AG04450 (cell line): ENCODE measurements around the gene STKLD1. TPM values are rescaled to one million over a fixed set of nuclear protein-coding genes. Genes with fewer than 3 reads are reported as not detected.
A peak's percentile ranks its signal among the peaks of the same experiment; 100 is the strongest.
"Not testable (repeated sequence)": the region's sequence is repeated elsewhere in the genome, so short reads cannot be mapped to it uniquely, and the experiment has no call there.

ENCODE experiments used
- CTCF ChIA-PET: fragments of 300-600, 350-600 bp; formaldehyde crosslinking; extraction: SDS; loops from one replicate; lab custom pipeline; 2022; ENCODE audit warnings: antibody characterized with exemption, inconsistent platforms; lab: Charles Lee
- POLR2A ChIA-PET: fragments of 350-600 bp; formaldehyde crosslinking; extraction: SDS; loops from one replicate; lab custom pipeline; 2021; ENCODE audit warnings: antibody characterized with exemption, inconsistent platforms; lab: Yijun Ruan, JAX
- DNase-seq: peaks from one replicate; pipeline ENCODE4 v3.0.0-alpha.2; 2011; ENCODE audit warnings: low read depth, low spot score
- H3K27ac ChIP-seq: one replicate; pipeline ENCODE4 v1.5.1; 2012; ENCODE audit warnings: low read depth, low read length, control low read depth
- H3K27me3 ChIP-seq: one replicate; pipeline ENCODE4 v1.6.0; 2012; ENCODE audit warnings: low read length; ENCODE audit not compliant: control insufficient read depth, insufficient read depth
- H3K4me3 ChIP-seq: 2 replicates; pipeline ENCODE4 v1.5.1; 2011; ENCODE audit warnings: mild to moderate bottlenecking, low read depth, low read length, control low read depth
- H3K9me3 ChIP-seq: 2 replicates; pipeline ENCODE4 v1.5.1; 2012; ENCODE audit warnings: low read length; ENCODE audit not compliant: control insufficient read depth, insufficient read depth
- CTCF ChIP-seq: IDR thresholded peaks from 2 replicates; pipeline ENCODE4 v1.5.1; 2011; ENCODE audit warnings: low read depth, low read length, control low read depth, inconsistent platforms
- polyA plus RNA-seq: library from polyadenylated mRNA; depleted of rRNA; stranded (reverse); fragments of >200 nt; gene quantifications from 2 replicates; pipeline ENCODE4 v1.2.3, GENCODE V29; 2011

Gene STKLD1
- polyA plus RNA-seq, 1 experiment = 0.95 TPM

GRCh38 chr9:133334161-133334560, 42.0 kb upstream of the STKLD1 start:
- no peak for DNase-seq
- Histone ChIP-seq H3K9me3 (no peaks in the 10 kb centered on the region), H3K27ac (no peak overlapping the region), H3K27me3 (no peaks in the 10 kb centered on the region), H3K4me3 (no peak overlapping the region)
- ChIA-PET CTCF (interaction anchor here (0.7 to 1.5 kb wide), 3 partner anchors 146 to 175 kb away, joined by 3 to 4 read pairs (median 3); no protein-coding TSS in a partner anchor), POLR2A (interaction anchor here (1.1 kb wide), 1 partner anchor 14 kb away, joined by 5 read pairs; the partner anchor contains the start of genes MED22 and RPL7A)
- TF ChIP-seq CTCF = no peak

DNA sequence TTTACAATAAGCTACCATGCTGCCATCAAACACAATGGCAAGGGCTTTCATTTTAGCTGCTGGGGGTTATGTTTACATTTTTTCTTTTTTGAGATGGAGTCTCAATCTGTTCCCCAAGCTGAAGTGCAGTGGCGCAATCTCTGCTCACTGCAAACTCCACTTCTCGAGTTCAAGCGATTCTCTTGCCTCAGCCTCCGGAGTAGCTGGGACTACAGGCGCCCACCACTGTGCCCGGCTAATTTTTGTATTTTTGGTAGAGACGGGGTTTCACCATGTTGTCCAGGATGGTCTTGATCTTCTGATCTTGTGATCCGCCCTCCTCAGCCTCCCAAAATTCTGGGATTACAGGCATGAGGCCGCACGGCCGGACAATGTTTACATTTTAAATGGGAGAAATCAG, 41.3 kb upstream of the STKLD1 start:
- DNase-seq, H3K27ac ChIP-seq, H3K27me3 ChIP-seq, H3K9me3 ChIP-seq: not testable (repeated sequence)
- ChIA-PET POLR2A (interaction anchor here (0.8 to 1.1 kb wide), 2 partner anchors 9 to 13 kb away, joined by 3 to 5 read pairs; partner anchors contain the start of genes MED22 and RPL7A), CTCF (interaction anchor here (0.5 to 1.2 kb wide), 4 partner anchors 147 to 175 kb away, joined by 3 to 5 read pairs (median 3); no protein-coding TSS in a partner anchor)
- peak overlapping the region; percentile 98 for H3K4me3 ChIP-seq

GRCh38 chr9:133335924-133336811, 40.0 kb upstream of the STKLD1 start, which contains the start of gene SURF6:
TSS of gene SURF6 (minus strand) at chr9:133336188. CDS start at chr9:133336132, 56 bp downstream.
- POLR2A ChIA-PET = no interaction called here
- TF ChIP-seq CTCF = no peak
- Histone ChIP-seq H3K27me3 (no peaks in the 10 kb centered on the region), H3K4me3 (peak within 1 kb of the TSS; percentile 98), H3K9me3 (no peaks in the 10 kb centered on the region), H3K27ac (peak within 1 kb of the TSS; percentile 52)
- CTCF ChIA-PET = no interaction called here
- peak; percentile 41 for DNase-seq

DNA sequence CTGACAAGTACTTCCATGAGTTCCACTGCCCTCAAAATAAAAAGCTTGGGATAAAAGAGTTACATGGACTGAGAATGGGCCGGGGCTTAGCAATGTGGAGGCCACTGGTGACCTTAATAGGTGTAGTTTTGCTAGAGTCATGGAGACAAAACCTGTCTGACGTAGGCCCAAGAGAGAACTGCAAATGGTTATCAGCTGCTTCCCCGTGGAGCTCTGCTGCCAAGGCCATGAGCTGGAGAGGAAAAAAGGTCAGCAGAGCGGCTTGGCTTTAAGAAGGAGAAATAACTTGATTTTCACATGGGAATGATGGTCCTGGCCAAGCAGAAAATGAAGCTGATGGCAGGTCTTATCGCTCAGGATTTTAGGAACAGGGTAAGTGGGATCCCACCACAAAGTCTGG, 36.5 kb upstream of the STKLD1 start:
- CTCF ChIA-PET = interaction anchor here (1.1 kb wide), 1 partner anchor 147 kb away, joined by 3 read pairs; no protein-coding TSS in a partner anchor
- TF ChIP-seq CTCF = no peak
- Histone ChIP-seq H3K27me3 (no peaks in the 10 kb centered on the region), H3K4me3 (no peak overlapping the region), H3K9me3 (no peaks in the 10 kb centered on the region), H3K27ac (no peak overlapping the region)
- POLR2A ChIA-PET = interaction anchor here (1.6 kb wide), 1 partner anchor 14 kb away, joined by 3 read pairs; no protein-coding TSS in a partner anchor
- DNase-seq = no peak

DNA sequence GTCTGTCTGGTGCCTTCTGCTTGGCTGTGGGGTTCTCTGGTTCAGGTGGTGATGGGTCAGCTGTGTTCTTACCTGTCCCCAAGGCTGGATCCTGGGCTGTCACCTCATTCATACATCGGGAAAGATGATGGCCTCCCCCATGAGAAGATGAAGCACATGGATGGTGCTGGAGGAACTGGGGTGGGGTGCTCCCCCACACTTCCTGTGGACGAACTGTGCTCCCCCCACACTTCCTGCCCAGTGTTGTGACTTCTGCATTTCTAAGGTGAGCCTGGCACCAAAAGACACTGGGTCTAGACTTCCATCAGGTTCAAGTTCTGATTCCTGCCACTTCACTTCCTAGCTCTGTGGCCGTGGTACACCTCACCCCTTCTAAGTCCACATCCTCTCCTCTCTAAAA, 35.9 kb upstream of the STKLD1 start:
- no peaks in the 10 kb centered on the region for H3K27me3 ChIP-seq
- ChIA-PET CTCF (no interaction called here), POLR2A (no interaction called here)
- DNase-seq = no peak
- no peaks in the 10 kb centered on the region for H3K9me3 ChIP-seq
- no peak for TF ChIP-seq CTCF
- H3K27ac ChIP-seq = no peak overlapping the region
- H3K4me3 ChIP-seq = no peak overlapping the region
